OCI-LY7 (cell line): ENCODE results near the gene SIL1. TPM values are rescaled to one million over a fixed set of nuclear protein-coding genes. Genes with fewer than 3 reads are reported as not detected.

ENCODE experiments used
- BruUV-seq: library from RNA; stranded (reverse); fragments of 400-500 nt; replicated peaks from 2 replicates; lab custom pipeline; 2021; lab: Mats Ljungman, UMichigan
- CTCF ChIA-PET: fragments of 300-600 bp; sonication (Branson Sonifier 250); formaldehyde crosslinking; loops from one replicate; lab custom pipeline; 2022; ENCODE audit warnings: antibody characterized with exemption; ENCODE audit not compliant: unreplicated experiment; lab: Charles Lee
- POLR2A ChIA-PET: fragments of 300-600 bp; sonication (Branson Sonifier 250); formaldehyde crosslinking; loops from one replicate; lab custom pipeline; 2022; ENCODE audit warnings: antibody characterized with exemption; lab: Charles Lee
- DNase-seq: peaks from one replicate; pipeline ENCODE4 v3.0.0-alpha.2; 2015; ENCODE audit warnings: low spot score
- H2AFZ ChIP-seq: fragments of 200-600 bp; sonication (generic), shearing (Covaris generic); 2 replicates; pipeline ENCODE4 v1.6.1; 2014; ENCODE audit warnings: mild to moderate bottlenecking, antibody characterized with exemption, low read length, moderate library complexity
- H3K27ac ChIP-seq: fragments of 200-600 bp; sonication (generic); 2 replicates; pipeline ENCODE4 v1.5.1; 2014; ENCODE audit warnings: mixed run types, low read depth, mild to moderate bottlenecking, moderate library complexity, low read length, inconsistent platforms; ENCODE audit not compliant: poor library complexity, severe bottlenecking
- H3K36me3 ChIP-seq: fragments of 200-600 bp; sonication (generic); 2 replicates; pipeline ENCODE4 v1.6.1; 2014; ENCODE audit warnings: mild to moderate bottlenecking, antibody characterized with exemption, low read length, moderate library complexity, mixed read lengths; ENCODE audit not compliant: insufficient read depth
- H3K4me1 ChIP-seq: fragments of 200-600 bp; sonication (generic); 2 replicates; pipeline ENCODE4 v1.5.1; 2014; ENCODE audit warnings: mild to moderate bottlenecking, low read length; ENCODE audit not compliant: insufficient read depth, poor library complexity, severe bottlenecking
- H3K4me2 ChIP-seq: fragments of 200-600 bp; sonication (generic); 2 replicates; pipeline ENCODE4 v1.6.1; 2014; ENCODE audit warnings: mild to moderate bottlenecking, low read length
- H3K4me3 ChIP-seq: fragments of 200-600 bp; sonication (generic); 2 replicates; pipeline ENCODE4 v1.5.1; 2014; ENCODE audit warnings: mild to moderate bottlenecking, low read depth, low read length; ENCODE audit not compliant: poor library complexity, severe bottlenecking
- H3K79me2 ChIP-seq: fragments of 200-600 bp; sonication (generic); 2 replicates; pipeline ENCODE4 v1.6.1; 2016; ENCODE audit warnings: low read depth, mild to moderate bottlenecking, low read length, moderate library complexity, mixed read lengths; ENCODE audit not compliant: insufficient read depth
- H3K9me2 ChIP-seq: fragments of 200-600 bp; sonication (generic); 2 replicates; pipeline ENCODE4 v1.6.1; 2016; ENCODE audit warnings: mild to moderate bottlenecking, low read length, mixed read lengths; ENCODE audit not compliant: insufficient read depth
- H3K9me3 ChIP-seq: fragments of 200-600 bp; sonication (generic); 2 replicates; pipeline ENCODE4 v1.6.1; 2014; ENCODE audit warnings: mild to moderate bottlenecking, mixed run types, low read length, mixed read lengths
- H4K20me1 ChIP-seq: fragments of 200-600 bp; sonication (generic); 2 replicates; pipeline ENCODE4 v1.6.1; 2014; ENCODE audit warnings: mild to moderate bottlenecking, antibody characterized with exemption, low read length, moderate library complexity, mixed read lengths; ENCODE audit not compliant: insufficient read depth
- CTCF ChIP-seq: fragments of 200-600 bp; sonication (generic); conservative IDR thresholded peaks from 2 replicates; pipeline ENCODE4 v1.5.1; 2014; ENCODE audit warnings: mild to moderate bottlenecking, antibody characterized with exemption, low read length, moderate library complexity, mixed read lengths
- EZH2phosphoT487 ChIP-seq: fragments of 200-600 bp; sonication (generic); IDR thresholded peaks from 2 replicates; pipeline ENCODE4 v1.6.1; 2018; ENCODE audit warnings: low read depth, borderline replicate concordance, mild to moderate bottlenecking, mixed run types, antibody characterized with exemption, low read length, moderate library complexity, mixed read lengths
- intact Hi-C: fragments of 100-400 bp; cut with micrococcal nuclease; formaldehyde crosslinking; loops from one replicate; pipeline ENCODE4 v1.10.0; 2022; ENCODE audit not compliant: unreplicated experiment
- total RNA-seq, 2 experiments: library from RNA; depleted of rRNA in 1 of 2; stranded (reverse); fragments of >200 nt in 1 of 2; shearing (Covaris generic) in 1 of 2; gene quantifications; 2 replicates each; pipeline ENCODE4 v1.2.3, GENCODE V29; 2014 to 2022

Gene SIL1
- total RNA-seq, 2 experiments from 2014 or later = 9.2 to 22.8 TPM

GRCh38 chr5:139027150-139027549, 171.0 kb downstream of the SIL1 start:
- Histone ChIP-seq H3K9me2 (no peaks in the 10 kb centered on the region), H3K4me2 (no peak overlapping the region), H3K4me3 (no peak overlapping the region), H3K9me3 (no peaks in the 10 kb centered on the region), H3K4me1 (no peaks in the 10 kb centered on the region), H3K36me3 (no peaks in the 10 kb centered on the region), H3K27ac (no peak overlapping the region), H2AFZ (no peak overlapping the region), H3K79me2 (no peaks in the 10 kb centered on the region), H4K20me1 (no peaks in the 10 kb centered on the region)
- no peak for DNase-seq
- ChIA-PET CTCF (no interaction called here), POLR2A (no interaction called here)
- no TSS peak for BruUV-seq
- no peak for TF ChIP-seq CTCF
- TF ChIP-seq EZH2phosphoT487 = no peak
- intact Hi-C loops = no loop called here

GRCh38 chr5:139025651-139026050, 172.5 kb downstream of the SIL1 start:
- intact Hi-C loops = no loop called here
- H2AFZ ChIP-seq = no peak overlapping the region

More at GRCh38 chr5:139025651-139026050, 172.5 kb downstream of the SIL1 start:
- no peaks in the 10 kb centered on the region for H3K9me3 ChIP-seq
- H3K9me2 ChIP-seq = no peaks in the 10 kb centered on the region
- H3K4me3 ChIP-seq = no peak overlapping the region
- no peaks in the 10 kb centered on the region for H3K79me2 ChIP-seq
- no peak for TF ChIP-seq EZH2phosphoT487
- TF ChIP-seq CTCF = no peak
- no peak overlapping the region for H3K4me2 ChIP-seq
- no peak overlapping the region for H3K27ac ChIP-seq
- ChIA-PET POLR2A (no interaction called here), CTCF (no interaction called here)
- H3K36me3 ChIP-seq = no peaks in the 10 kb centered on the region
- no peaks in the 10 kb centered on the region for H3K4me1 ChIP-seq
- no peak for DNase-seq
- no peaks in the 10 kb centered on the region for H4K20me1 ChIP-seq
- BruUV-seq = no TSS peak
